HL-60/S4 (cell line): ENCODE measurements around the gene PODXL2.
"Not testable (repeated sequence)": the region's sequence is repeated elsewhere in the genome, so short reads cannot be mapped to it uniquely, and the experiment has no call there.

Experiments used
- in situ Hi-C: fragments of 300-500 bp; cut with MboI; formaldehyde crosslinking; loops from 2 replicates; pipeline ENCODE4 v1.14.3; 2022; ENCODE audit warnings: low sequenced_read_pairs

Gene PODXL2

GRCh38 chr3:127604035-127604434 is 24.9 kb upstream of the PODXL2 start:
- in situ Hi-C loops: no loop called here

GRCh38 chr3:127604546-127605165 is 24.3 kb upstream of the PODXL2 start:
- in situ Hi-C loops: no loop called here

GRCh38 chr3:127605547-127605946 is 23.4 kb upstream of the PODXL2 start:
- in situ Hi-C loops: not testable (repeated sequence)

DNA sequence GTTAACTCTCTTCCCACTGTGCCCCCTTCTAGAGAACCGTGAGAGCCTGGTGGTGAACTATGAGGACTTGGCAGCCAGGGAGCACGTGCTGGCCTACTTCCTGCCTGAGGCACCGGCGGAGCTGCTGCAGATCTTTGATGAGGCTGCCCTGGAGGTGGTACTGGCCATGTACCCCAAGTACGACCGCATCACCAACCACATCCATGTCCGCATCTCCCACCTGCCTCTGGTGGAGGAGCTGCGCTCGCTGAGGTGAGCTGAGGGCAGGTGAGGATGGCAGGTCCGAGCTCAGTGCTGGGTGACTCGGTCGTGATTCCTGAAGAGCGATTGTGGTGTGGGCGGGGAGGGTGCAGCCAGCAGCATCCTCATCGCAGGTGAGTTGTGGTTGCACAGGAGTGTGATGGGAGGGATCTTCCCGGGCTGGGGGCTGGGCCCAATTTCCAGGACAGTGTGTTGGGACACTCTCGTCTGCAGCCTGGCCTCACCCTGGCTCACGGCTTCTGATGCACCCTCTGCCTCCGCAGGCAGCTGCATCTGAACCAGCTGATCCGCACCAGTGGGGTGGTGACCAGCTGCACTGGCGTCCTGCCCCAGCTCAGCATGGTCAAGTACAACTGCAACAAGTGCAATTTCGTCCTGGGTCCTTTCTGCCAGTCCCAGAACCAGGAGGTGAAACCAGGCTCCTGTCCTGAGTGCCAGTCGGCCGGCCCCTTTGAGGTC is 22.7 kb upstream of the PODXL2 start:
- in situ Hi-C loops: no loop called here

DNA sequence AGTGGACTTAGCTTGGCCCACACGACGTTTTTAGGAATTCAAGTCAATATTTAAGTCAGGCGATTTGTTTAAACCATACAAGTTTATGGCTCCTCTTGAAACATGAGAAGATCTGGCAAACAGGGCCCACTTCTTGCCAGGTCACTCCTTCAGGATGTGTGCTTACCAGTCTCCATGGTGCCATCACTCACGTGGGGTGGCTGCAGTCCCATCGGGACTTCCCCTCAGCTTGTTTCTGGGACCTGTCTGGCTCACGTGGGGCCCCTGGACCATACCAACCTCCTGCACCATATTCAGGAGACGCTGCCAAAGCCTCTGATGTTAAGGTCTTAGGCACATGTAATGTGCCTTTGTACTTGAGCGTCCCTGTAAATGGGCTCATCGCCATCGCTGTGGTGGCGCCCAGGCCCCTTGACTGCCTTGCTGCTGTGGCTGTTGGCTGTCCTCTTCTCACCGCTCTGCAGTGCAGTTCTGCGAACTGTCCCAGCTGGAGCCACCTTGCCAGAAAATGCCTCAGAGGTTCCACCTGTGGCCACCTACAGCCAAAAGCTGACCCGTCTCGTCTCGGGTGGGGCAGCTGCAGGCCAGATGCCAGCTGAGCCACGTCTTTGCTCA is 21.9 kb upstream of the PODXL2 start:
- in situ Hi-C loops: no loop called here

- in situ Hi-C loops: no loop called here
Measured at GRCh38 chr3:127607675-127608361, 21.2 kb upstream of the PODXL2 start.

- in situ Hi-C loops: no loop called here
Measured at GRCh38 chr3:127608362-127608718, 20.6 kb upstream of the PODXL2 start.

GRCh38 chr3:127610105-127610504 is 18.9 kb upstream of the PODXL2 start:
- in situ Hi-C loops: no loop called here

DNA sequence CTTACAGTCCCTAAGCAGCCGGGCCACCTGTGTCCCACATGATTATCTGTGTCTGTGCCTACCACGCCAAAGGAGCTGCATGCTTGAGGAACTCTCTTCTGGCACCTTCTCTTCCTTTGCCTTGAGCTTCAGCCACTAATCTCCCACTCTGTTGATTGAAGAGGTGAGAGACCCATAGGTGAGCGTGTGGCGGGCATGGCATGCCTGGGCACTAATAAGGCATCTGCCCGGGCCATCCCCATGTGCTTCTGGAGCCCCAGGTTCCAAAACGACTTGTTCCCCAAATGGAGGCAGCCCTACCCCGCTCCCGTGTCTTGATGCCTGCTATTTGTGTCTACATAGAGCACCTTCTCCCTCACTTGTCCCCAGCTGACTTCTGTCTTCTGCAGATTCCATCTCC is 17.7 kb upstream of the PODXL2 start:
- in situ Hi-C loops: no loop called here

DNA sequence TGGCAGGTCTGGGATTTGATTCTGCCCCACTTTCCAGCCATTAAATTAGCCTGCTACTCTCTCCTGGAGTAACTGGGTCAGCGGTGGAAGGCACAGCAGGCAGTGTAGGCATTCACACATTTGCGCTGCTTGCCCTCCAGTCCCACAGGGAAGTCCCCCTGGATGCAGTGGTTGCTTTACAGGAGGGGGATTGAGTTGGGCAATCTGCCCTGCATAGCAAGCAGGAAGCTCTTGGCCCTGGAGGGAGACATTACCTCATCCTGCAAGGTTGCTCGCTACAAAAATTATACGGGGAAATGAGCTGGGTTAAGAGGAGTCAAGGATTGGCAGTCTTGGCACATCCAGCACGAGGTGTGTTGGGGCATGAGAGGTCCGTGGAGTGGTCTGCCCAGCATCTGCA is 16.0 kb upstream of the PODXL2 start:
- in situ Hi-C loops: no loop called here

- in situ Hi-C loops: no loop called here
Measured at GRCh38 chr3:127613406-127613805, 15.6 kb upstream of the PODXL2 start.

DNA sequence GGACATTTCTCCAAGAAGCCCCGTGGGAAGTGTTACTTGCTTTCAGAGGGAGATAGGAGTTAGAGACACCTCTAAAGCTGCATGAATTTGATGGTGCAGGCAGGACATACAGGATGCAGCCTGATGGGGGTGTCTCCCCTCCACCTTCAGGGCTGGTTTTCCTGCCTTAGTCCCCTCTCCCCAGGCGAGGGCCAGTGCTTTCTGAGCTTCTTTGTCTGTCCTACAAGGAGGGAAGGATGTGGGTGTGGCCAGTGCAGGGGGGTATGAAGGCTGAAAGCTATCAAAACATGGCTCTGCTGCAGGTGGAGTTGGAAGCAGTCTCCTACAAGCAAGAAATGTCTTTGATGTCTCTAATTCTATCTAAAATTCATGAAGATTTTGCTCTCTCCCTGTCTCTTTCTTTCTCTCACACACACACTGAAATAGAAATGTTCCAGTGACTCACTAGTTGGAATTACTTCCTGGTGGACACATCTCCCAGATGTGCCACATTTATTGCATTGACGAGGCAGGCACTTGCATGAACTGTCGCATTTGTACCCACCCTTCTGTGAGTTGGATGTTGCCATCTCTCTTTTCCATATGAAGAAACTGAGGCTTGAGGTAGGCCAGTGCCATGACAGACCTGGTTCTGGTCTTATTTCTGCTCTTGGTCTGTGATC is 13.9 kb upstream of the PODXL2 start:
- in situ Hi-C loops: no loop called here

GRCh38 chr3:127615631-127616305 is 13.2 kb upstream of the PODXL2 start:
- in situ Hi-C loops: no loop called here

GRCh38 chr3:127616836-127617605 is 12.0 kb upstream of the PODXL2 start:
- in situ Hi-C loops: no loop called here

GRCh38 chr3:127618891-127619290 is 10.1 kb upstream of the PODXL2 start:
- in situ Hi-C loops: no loop called here

DNA sequence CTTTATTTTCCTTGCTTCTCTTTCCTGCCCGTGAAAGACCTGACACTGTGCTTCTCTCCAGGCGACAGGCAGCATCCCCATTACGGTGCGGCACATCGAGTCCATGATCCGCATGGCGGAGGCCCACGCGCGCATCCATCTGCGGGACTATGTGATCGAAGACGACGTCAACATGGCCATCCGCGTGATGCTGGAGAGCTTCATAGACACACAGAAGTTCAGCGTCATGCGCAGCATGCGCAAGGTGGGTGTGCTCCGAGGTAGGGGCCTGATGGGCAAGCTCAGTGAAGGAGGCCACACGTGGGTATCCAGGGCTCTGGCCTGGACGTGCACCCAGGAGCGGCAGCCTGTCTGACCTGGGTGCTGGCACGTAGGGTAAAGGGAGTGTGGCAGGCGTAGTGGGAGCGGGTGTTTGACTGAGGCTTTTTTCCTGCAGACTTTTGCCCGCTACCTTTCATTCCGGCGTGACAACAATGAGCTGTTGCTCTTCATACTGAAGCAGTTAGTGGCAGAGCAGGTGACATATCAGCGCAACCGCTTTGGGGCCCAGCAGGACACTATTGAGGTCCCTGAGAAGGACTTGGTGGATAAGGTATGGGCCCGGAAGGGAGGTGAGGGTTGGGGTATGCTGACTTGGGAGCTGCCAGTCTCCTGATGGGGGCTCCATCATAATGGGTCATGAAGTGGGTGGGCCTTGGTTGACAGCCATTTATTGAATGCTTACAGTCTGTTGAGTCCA is 8.2 kb upstream of the PODXL2 start:
- in situ Hi-C loops: no loop called here

DNA sequence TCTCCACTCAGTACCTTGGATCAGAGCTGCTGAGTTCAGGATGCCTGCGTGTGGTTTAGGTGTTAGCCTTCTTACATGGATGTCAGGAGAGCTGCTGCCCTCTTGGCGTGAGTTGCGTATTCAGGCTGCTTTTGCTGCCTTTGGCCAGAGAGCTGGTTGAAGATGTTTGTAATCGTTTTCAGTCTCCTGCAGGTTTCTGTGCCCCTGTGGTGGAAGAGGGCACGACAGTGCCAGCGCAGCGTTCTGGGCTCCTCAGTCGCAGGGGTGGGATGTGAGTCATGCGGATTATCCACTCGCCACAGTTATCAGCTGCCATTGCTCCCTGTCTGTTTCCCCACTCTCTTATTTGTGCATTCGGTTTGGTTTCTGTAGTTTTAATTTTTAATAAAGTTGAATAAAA is 7.0 kb upstream of the PODXL2 start:
- in situ Hi-C loops: no loop called here

DNA sequence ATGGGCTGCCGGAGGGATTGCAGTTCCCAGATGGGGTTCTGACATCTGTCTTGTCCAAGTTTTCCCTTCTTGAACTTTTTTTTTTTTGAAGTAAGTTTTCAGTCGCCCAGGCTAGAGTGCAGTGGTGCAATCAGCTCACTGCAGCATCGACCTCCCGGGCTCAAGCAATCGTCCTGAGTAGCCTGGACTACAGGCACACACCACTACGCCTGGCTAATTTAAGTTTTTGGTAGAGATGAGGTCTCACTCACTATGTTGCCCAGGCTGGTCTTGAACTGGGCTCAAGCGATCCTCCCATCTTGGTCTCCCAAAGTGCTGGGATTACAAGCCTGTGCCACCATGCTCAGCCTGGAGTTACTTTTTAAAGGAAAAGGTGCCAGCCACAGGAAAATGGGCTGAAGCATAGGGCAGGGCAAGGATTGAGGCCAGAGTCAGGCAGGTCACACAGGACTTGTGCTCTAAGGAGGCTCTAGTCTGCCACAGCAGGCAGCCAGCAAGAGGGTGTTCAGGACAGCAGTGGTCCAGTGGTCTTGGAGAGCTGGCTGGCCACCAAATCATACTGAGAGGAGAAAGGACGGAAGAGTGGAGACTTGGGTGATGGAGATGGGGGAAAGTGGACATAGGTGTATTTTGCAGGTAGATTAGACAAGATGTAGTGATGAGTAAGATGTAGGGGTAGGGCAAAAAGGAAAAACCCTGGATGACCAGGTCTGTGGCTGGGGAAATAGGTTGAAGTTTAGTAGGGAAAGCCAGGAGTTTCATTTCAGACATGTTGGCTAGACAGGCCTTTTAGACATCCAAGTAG is 6.0 kb upstream of the PODXL2 start:
- in situ Hi-C loops: no loop called here

- in situ Hi-C loops: no loop called here
Measured at GRCh38 chr3:127624063-127624462, 4.9 kb upstream of the PODXL2 start.
